ENCODE results near the gene PRKCA.

DNA sequence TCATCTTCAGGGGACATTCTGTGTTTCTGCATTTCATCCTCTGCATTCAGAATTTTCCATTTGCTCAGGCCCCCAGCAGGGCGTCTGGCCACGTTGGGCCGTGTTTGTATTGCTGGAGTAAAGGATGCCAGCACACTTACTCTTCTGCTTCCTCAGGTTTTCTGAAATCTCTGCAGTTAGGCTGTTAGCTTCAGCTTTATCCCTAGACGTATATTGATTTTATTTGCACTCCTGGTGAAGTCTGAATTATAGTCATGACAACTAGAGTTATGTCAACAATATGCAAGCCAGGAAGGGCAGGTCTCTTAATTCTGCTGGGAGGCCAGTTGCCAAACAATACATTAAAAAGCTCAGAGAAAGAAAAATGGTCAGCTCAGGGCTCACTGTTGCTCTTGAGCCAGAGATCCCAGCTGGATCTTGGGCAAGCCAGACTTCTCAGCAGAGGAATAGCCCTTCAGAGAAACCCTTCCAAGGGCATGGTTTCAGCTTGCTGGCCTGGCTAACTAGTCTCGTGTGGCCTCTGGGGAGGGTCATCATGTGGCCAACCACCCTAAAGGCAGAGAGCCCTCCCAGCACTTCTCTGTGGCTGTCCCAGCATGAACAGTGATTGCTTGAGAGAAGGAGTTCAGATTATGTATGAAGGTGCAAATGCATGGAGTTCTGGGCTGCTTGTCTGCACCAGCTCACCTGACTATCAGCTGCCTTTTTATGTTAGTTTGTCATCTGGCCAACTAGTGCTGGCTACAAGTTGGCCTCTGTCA is 422.3 kb downstream of the PRKCA start:
- TF ChIP-seq, protein P1, sequence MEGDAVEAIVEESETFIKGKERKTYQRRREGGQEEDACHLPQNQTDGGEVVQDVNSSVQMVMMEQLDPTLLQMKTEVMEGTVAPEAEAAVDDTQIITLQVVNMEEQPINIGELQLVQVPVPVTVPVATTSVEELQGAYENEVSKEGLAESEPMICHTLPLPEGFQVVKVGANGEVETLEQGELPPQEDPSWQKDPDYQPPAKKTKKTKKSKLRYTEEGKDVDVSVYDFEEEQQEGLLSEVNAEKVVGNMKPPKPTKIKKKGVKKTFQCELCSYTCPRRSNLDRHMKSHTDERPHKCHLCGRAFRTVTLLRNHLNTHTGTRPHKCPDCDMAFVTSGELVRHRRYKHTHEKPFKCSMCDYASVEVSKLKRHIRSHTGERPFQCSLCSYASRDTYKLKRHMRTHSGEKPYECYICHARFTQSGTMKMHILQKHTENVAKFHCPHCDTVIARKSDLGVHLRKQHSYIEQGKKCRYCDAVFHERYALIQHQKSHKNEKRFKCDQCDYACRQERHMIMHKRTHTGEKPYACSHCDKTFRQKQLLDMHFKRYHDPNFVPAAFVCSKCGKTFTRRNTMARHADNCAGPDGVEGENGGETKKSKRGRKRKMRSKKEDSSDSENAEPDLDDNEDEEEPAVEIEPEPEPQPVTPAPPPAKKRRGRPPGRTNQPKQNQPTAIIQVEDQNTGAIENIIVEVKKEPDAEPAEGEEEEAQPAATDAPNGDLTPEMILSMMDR (IDR thresholded peaks at IDR 0.05), result no peak
- no peak for TF ChIP-seq POLR2A (IDR thresholded peaks at IDR 0.05)

Measured in uterus (tissue), 2 donors.